ENCODE measurements around the gene PRDM5.

- TF ChIP-seq EZH2 (IDR thresholded peaks at IDR 0.05; ENCODE audit: insufficient read depth, low read length) (no peak), CTCF (IDR thresholded peaks at IDR 0.05; ENCODE audit: insufficient read depth, low read depth, low read length) (no peak)
Measured at GRCh38 chr4:120918788-120919187, 3.7 kb downstream of the PRDM5 start.
